Activated T-cell treated with anti-CD3 and anti-CD28 coated beads, Interleukin-2, amount 50 U/mL, for 72 hours (primary cell): ENCODE measurements around the gene PCBP3. TPM values are rescaled to one million over a fixed set of nuclear protein-coding genes. Genes with fewer than 3 reads are reported as not detected.

Source experiments
- ATAC-seq, 2 donors: fragments of 150-1000 bp; cut with Tn5 transposase; replicated peaks in 1 of 2; 2 replicates each; pipeline ENCODE4 v1.10.0; 2021; ENCODE audit warnings: moderate library complexity in 2 of 2, mild to moderate bottlenecking in 1 of 2
- DNase-seq, 2 donors: peaks; one replicate each; pipeline ENCODE4 v3.0.0; 2021 to 2022; ENCODE audit warnings: mixed read lengths in 1 of 2
- H3K27ac Mint-ChIP-seq: one replicate; pipeline ENCODE4 v1.8.0; 2022; ENCODE audit warnings: mild to moderate bottlenecking, moderate library complexity, mixed read lengths
- H3K27me3 Mint-ChIP-seq: one replicate; pipeline ENCODE4 v1.8.0; 2022; ENCODE audit warnings: low read depth, mixed read lengths
- H3K36me3 Mint-ChIP-seq, 2 donors: one replicate each; pipeline ENCODE4 v1.8.0; 2022; ENCODE audit warnings: mixed read lengths in 2 of 2, mild to moderate bottlenecking in 1 of 2; ENCODE audit not compliant: insufficient read depth in 2 of 2
- H3K4me1 Mint-ChIP-seq: one replicate; pipeline ENCODE4 v1.8.0; 2022; ENCODE audit warnings: low read depth, mixed read lengths
- H3K4me3 Mint-ChIP-seq, 2 donors: one replicate each; pipeline ENCODE4 v1.8.0; 2022; ENCODE audit warnings: mild to moderate bottlenecking in 2 of 2, mixed read lengths in 2 of 2, moderate library complexity in 2 of 2
- H3K9me3 Mint-ChIP-seq, 2 donors: one replicate each; pipeline ENCODE4 v1.8.0; 2022; ENCODE audit warnings: mixed read lengths in 2 of 2
- total RNA-seq, 2 donors: library from RNA; stranded (reverse); gene quantifications; one replicate each; pipeline ENCODE4 v1.2.3, GENCODE V29; 2022

PCBP3 gene
- total RNA-seq, 2 donors from 2014 or later: 20.2 to 24.1 TPM

DNA sequence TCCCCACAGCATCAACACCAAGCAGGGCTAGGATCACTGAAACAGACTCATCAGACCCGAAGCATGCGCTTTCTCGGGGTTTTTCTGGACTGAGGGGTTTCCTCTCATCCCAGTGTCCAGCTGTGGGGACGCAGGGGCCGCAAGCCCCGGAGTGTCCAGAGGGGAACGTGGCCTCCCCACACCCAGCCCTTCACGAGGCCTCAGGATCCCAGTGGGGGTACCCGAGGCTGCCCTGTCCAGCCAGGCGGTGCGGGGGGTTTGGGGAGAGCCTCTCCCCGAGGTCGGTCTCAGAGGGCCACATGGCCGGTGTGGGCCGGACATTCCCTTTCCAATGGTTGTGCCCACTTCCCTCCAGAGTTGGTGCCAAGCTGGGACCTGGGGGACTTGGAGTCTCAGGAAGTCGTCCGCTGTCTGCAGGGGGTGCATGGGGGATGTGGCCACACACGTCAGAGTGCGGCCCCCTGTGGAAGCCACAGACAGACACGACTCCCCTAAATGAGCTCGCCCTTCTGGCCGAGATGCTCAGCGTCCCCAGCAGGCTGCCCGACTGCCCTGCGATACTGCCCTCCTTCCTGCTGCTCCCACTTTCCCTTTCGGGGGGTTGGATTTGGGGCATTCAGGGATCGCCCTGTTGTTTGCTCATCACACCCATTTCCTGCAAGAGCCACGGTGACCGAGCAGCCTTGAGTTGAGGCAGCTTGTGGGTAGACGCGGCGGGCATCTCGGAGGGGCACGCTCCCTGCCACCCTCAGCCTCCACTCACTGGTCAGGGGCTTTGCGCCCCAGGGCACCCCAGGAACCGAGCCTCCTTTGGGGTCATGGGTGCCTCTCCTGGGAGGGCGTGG lies 342.2 kb downstream of the PCBP3 start:
- H3K27me3 Mint-ChIP-seq: peaks cover 10% of the 10 kb centered on the region
- DNase-seq (no peak), ATAC-seq (no peak)
- no peaks in the 10 kb centered on the region for H3K4me1 Mint-ChIP-seq
- no peak overlapping the region for H3K4me3 Mint-ChIP-seq
- H3K27ac Mint-ChIP-seq: no peak overlapping the region
- no peaks in the 10 kb centered on the region for H3K9me3 Mint-ChIP-seq
- H3K36me3 Mint-ChIP-seq: no peaks in the 10 kb centered on the region

DNA sequence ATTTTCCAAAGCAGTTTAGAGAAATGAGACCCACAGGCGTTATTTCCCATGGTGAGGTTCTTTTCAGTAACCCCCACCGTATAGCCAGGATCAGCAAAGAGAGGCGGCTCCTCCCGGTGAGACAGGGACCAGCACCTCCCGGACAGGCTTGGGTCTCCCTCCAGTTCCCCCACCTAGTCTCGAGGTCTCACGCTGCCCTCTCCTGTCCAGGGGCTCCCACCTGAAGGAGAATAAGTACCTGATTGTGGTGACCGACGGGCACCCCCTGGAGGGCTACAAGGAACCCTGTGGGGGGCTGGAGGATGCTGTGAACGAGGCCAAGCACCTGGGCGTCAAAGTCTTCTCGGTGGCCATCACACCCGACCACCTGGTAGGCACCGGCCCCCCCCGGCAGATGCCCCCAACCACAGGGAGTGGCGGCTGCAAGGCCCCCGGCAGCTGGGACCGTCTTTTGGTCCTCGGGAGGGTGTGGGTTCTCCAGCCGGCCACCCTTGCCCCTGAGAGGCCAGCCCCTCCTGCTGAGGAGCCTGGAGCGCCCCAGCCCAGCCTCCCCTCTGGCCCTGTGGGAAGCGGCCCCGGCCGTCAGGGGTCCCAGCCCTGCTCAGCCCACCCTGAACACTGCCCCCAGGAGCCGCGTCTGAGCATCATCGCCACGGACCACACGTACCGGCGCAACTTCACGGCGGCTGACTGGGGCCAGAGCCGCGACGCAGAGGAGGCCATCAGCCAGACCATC lies 343.0 kb downstream of the PCBP3 start:
- Mint-ChIP-seq H3K27ac (no peak overlapping the region), H3K36me3 (no peaks in the 10 kb centered on the region), H3K27me3 (peaks cover 10% of the 10 kb centered on the region), H3K4me1 (no peaks in the 10 kb centered on the region), H3K9me3 (no peaks in the 10 kb centered on the region), H3K4me3 (no peak overlapping the region)
- DNase-seq (no peak), ATAC-seq (no peak)

DNA sequence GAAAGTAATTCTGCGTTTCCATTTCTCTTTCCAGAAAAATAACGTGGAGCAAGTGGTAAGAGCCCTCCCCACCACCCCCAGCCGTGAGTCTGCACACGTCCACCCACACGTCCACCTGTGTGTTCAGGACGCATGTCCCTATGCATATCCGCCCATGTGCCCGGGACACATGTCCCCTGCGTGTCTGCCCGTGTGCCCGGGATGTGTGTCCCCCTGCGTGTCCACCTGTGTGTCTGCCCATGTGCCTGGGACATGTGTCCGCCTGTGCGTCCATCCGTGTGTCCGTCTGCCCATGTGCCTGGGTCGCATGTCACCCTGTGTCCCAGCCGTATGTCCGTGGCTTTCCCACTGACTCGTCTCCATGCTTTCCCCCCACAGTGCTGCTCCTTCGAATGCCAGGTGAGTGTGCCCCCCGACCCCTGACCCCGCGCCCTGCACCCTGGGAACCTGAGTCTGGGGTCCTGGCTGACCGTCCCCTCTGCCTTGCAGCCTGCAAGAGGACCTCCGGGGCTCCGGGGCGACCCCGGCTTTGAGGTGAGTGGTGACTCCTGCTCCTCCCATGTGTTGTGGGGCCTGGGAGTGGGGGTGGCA lies 343.7 kb downstream of the PCBP3 start:
- ATAC-seq (no peak), DNase-seq (no peak)
- Mint-ChIP-seq H3K9me3 (no peaks in the 10 kb centered on the region), H3K27me3 (peaks cover 10% of the 10 kb centered on the region), H3K4me3 (no peak overlapping the region), H3K4me1 (no peaks in the 10 kb centered on the region), H3K27ac (no peak overlapping the region), H3K36me3 (no peaks in the 10 kb centered on the region)

DNA sequence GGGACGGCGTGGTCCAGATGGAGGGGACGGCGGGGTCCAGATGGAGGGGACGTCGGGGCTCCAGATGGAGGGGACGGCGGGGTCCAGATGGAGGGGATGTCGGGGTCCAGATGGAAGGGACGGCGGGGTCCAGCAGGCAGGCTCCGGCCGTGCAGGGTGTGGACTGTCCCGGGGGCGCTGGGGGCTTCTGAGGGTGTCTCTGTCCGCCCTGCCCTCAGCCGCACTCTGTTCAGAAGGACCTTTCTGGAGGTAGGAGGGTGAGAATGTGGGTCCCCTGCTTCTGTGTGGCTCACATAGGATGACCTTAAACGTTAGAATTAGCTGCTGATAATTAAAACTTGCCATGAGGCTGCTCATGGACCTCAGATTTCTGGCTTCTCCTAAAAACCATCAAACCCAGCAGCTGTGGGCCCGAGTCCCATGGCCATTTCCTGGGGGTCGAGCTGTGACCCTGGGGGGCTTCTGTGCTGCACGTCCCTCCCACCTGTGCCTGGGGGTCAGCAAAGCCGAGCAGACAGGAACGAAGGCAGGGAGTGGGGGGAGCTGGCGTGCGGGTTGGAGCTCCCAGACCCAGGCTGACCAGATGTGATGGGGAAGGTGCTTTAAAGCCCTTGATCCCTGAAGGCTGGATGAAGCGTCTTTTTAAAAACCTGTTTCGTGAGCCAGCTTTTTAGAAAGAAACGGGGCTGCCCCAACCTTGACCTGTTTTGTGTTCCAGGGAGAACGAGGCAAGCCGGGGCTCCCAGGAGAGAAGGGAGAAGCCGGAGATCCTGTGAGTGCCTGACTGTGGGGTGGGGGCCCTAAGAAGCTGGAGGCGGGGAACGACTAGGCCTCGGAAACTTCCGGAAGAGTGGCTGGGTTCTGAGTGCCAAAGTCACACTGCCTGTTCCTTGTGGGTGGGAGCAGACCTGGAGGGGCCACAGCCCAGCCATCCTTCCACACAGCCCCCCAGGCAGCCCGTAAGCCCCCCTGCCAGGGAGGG lies 345.1 kb downstream of the PCBP3 start:
- H3K27ac Mint-ChIP-seq: no peak overlapping the region
- DNase-seq: no peak
- no peak overlapping the region for H3K4me3 Mint-ChIP-seq
- H3K27me3 Mint-ChIP-seq: peaks cover 10% of the 10 kb centered on the region
- no peak for ATAC-seq
- no peaks in the 10 kb centered on the region for H3K4me1 Mint-ChIP-seq
- H3K36me3 Mint-ChIP-seq: no peaks in the 10 kb centered on the region
- no peaks in the 10 kb centered on the region for H3K9me3 Mint-ChIP-seq

DNA sequence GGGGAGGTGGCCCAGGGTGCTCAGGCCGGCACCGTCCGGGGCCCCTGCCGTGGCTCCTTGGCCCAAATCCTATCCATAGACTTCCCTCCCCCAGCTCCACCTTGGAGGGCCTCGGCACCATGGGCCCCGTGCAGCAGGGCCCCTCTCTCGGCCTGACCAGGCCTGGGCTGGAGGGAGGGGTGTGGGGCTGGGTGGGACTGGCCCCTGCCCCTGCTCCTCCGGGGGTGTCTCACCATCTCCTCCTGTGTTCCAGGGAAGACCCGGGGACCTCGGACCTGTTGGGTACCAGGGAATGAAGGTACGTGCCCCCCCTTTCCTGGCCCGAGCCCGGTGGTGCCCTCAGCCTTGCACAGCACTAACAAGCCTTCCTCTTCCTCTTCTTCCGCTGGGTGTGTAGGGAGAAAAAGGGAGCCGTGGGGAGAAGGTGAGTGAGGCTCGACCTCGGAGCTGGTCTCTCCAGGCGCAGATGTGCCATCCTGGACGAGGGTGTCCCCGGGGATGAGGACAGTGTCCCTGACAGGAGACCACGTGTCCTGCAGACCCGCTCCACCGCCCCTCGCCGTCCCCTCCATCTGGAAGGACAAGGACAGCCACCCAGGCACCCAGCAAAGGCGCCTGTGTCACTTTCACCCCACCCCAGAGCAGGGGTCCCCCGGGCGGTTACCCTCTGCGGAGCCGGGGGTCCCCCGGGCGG lies 346.0 kb downstream of the PCBP3 start:
- H3K27ac Mint-ChIP-seq: no peak overlapping the region
- no peaks in the 10 kb centered on the region for H3K9me3 Mint-ChIP-seq
- no peaks in the 10 kb centered on the region for H3K36me3 Mint-ChIP-seq
- H3K4me3 Mint-ChIP-seq: no peak overlapping the region
- ATAC-seq (no peak), DNase-seq (peak in 1 of 2 donors; percentile 0)
- peaks cover 7% of the 10 kb centered on the region for H3K27me3 Mint-ChIP-seq
- no peaks in the 10 kb centered on the region for H3K4me1 Mint-ChIP-seq

DNA sequence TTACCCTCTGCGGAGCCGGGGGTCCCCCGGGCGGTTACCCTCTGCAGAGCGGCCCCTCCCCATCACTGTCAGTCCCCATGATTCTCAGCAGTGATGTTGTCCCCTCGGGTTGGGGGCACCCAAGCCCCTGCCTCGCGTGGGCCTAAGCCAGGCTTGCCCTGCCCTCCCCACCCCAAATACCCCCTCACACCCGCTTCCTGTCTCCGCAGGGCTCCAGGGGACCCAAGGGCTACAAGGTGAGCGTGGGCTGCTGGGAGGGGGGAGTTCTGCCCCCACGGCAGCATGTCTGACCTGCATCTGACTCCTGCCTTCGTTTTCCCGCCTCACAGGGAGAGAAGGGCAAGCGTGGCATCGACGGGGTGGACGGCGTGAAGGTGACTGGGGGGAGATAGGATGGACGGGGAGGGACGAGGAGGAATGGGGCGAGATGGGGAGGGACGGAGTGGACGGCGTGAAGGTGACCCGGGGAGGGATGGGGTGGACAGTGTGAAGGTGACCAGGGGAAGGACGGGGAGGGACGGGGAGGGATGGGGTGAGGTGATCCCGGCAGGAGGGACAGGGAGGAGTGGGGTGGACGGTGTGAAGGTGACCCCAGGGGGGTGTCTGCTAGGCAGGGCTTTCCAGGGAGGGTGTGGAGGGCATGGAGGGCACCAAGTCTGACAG lies 346.7 kb downstream of the PCBP3 start:
- Mint-ChIP-seq H3K4me1 (peaks cover 3% of the 10 kb centered on the region), H3K27ac (no peak overlapping the region), H3K4me3 (no peak overlapping the region), H3K36me3 (no peaks in the 10 kb centered on the region), H3K27me3 (peaks cover under 1% of the 10 kb centered on the region), H3K9me3 (no peaks in the 10 kb centered on the region)
- ATAC-seq (no peak), DNase-seq (no peak)

DNA sequence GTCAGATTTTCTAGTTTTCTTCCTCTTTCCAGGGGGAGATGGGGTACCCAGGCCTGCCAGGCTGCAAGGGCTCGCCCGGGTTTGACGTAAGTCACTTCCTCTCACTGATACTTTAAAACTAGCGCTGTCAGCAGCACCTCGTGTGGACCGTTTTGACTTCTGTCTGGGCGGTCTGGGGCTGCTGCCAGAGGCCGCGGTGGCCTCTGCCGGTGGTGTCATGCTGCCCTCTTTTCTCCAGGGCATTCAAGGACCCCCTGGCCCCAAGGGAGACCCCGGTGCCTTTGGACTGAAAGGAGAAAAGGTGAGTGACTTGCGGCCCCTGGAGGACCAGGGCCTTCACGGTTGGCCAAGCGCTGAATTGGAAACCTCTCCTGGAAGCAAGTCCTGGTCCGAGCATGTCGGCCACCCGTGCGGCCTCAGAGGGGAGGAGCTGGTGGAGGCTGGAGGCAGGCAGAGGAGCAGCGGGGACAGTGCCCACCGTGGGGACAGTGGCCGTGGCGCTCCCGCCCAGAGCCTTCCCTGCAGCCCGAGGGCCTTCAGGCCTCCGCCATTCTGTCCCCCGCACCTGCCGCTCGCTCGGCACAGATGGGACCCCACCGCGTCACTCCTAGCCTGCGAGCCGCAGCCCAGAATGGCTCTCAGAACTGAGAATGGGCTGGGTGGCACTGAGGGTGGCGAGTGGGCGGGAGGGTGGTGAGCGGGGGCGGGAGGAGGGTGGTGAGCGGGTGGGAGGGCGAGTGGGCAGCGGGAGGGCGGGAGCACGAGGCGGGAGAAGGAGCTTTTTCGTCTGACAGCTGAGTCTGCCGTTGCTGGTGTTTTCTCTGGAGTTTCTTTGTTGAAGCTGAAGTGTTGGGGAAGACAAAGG lies 347.4 kb downstream of the PCBP3 start:
- H3K4me1 Mint-ChIP-seq: peaks cover 6% of the 10 kb centered on the region
- H3K27me3 Mint-ChIP-seq: no peaks in the 10 kb centered on the region
- no peak overlapping the region for H3K4me3 Mint-ChIP-seq
- no peaks in the 10 kb centered on the region for H3K9me3 Mint-ChIP-seq
- ATAC-seq (no peak), DNase-seq (no peak)
- no peaks in the 10 kb centered on the region for H3K36me3 Mint-ChIP-seq
- no peak overlapping the region for H3K27ac Mint-ChIP-seq

DNA sequence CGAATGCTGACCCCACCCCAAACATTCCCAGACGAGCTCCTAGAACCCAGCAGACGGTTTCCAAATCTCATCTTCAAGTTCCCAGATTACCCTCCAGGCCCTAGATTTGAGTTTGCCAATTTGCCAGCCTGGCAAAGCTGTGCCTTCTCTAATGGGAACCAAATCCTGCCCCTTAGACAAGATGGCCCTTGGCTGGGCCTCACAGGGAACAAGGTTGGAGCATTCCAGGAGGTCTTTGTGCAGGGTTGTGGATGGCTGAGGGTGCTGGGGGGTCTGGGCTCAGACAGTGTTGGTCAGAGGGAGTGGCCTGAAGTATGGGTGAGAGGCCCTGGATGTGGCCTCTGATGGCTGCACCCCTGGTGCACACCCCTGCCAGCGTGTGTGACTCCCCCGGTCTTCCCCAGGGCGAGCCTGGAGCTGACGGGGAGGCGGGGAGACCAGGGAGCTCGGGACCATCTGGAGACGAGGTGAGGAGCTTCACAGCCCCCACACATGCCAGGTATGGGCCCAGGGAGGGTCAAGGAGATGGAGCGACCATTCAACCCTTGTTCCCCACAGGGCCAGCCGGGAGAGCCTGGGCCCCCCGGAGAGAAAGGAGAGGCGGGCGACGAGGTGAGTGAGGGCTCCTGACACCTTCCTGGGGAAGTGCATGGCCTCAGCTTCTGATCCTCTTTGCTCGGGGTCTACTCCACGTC lies 348.2 kb downstream of the PCBP3 start:
- H3K9me3 Mint-ChIP-seq: no peaks in the 10 kb centered on the region
- H3K4me1 Mint-ChIP-seq: peaks cover 7% of the 10 kb centered on the region
- H3K4me3 Mint-ChIP-seq: no peak overlapping the region
- H3K27ac Mint-ChIP-seq: no peak overlapping the region
- H3K36me3 Mint-ChIP-seq: no peaks in the 10 kb centered on the region
- ATAC-seq (no peak), DNase-seq (peak in 1 of 2 donors; percentile 0)
- no peaks in the 10 kb centered on the region for H3K27me3 Mint-ChIP-seq
